NCI-H1417 treated with DMSO at 0.1 percent for 48 hours (cell line): ENCODE measurements around the gene TMEM37.

Experiments
- DNase-seq: peaks from one replicate; lab custom pipeline; 2025; lab: John Stamatoyannopoulos, UW

Gene TMEM37

GRCh38 chr2:119419065-119419464 lies 12.6 kb upstream of the TMEM37 start:
- no peak for DNase-seq

DNA sequence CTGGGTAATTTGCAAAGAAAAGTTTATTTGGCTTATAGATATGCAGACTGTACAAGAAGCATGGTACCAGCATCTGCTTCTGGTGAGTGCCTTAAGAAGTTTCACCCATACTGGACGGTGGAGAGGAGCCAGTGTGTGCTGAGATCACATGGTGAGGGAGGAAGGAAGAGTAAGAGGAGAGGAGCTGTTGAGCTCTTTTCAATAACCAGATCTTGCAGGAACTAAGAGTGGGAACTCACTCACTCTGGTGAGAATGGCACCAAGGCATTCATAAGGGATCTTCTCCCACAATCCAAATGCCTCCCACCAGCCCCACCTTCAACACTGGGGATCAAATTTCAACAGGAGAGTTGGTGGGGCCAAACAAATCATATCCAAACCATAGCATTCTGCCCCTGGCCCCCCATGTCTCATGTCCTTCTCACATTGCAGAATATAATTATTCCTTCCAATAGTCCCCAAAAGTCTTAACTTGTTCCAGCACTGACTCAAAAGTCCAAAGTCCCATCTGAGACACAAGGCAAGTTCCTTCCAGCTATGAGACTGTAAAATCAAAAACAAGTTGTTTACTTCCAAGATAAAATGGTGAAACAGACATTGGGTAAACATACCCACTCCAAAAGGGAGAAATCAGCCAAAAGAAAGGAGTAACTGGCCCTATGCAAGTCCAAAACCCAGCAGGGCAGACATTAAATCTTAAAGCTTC lies 11.7 kb upstream of the TMEM37 start:
- DNase-seq, result no peak

GRCh38 chr2:119421304-119421703 lies 10.3 kb upstream of the TMEM37 start:
- DNase-seq, result no peak

- DNase-seq, result no peak
These were observed 9.9 kb upstream of the TMEM37 start for GRCh38 chr2:119421741-119422140.

GRCh38 chr2:119422360-119423107 lies 9.1 kb upstream of the TMEM37 start:
- no peak for DNase-seq

GRCh38 chr2:119423108-119423444 lies 8.6 kb upstream of the TMEM37 start:
- DNase-seq, result no peak

GRCh38 chr2:119423811-119424210 lies 7.8 kb upstream of the TMEM37 start:
- no peak for DNase-seq

- no peak for DNase-seq
These were observed 7.2 kb upstream of the TMEM37 start for GRCh38 chr2:119424284-119425118.

- DNase-seq, result no peak
These were observed 6.6 kb upstream of the TMEM37 start for GRCh38 chr2:119425119-119425405.

GRCh38 chr2:119425620-119426395 lies 5.8 kb upstream of the TMEM37 start:
- DNase-seq, result no peak

DNA sequence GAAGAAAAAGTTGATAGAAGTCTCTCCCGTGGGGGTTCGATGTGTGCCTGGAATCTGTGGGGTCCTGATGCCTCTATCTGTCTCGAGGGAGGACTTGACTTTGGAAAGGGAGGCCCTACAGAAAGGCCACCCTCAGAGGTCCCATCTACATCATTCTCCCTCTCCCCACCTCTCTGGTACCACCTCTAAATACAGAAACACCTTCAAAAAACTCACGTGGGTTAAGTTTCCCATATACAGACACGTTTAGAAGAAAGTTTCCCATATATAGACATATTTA lies 5.3 kb upstream of the TMEM37 start:
- no peak for DNase-seq

DNA sequence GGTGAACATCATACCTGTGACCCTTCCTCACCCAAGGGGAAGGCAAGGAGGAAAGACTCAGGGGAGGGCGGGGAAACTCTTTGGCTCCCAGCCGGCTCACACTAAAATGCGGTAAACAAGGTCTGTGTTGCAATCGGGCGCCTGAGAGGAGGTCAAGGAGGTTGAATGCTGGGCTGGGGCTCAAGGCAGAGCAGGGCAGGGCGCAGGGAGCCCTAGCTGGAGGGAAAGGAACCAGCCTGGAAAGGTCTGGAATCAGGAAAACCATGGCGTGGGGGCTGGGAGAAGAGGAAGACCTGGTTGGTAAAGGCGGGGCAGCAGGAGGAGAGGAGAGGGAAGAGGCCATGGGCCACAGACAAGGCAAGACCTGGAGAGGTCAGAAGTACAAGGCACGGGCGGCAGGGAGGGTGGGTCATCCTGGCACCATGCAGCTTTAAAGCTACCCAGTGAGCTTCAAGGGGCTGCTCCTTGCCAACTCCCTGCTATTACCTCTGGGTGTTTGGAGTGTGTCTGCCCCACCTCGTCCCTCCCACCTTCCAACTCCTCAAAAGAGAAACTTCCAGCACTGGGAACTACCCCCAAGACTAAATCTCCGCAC lies 4.8 kb upstream of the TMEM37 start:
- no peak for DNase-seq

GRCh38 chr2:119427756-119428155 lies 3.9 kb upstream of the TMEM37 start:
- no peak for DNase-seq

DNA sequence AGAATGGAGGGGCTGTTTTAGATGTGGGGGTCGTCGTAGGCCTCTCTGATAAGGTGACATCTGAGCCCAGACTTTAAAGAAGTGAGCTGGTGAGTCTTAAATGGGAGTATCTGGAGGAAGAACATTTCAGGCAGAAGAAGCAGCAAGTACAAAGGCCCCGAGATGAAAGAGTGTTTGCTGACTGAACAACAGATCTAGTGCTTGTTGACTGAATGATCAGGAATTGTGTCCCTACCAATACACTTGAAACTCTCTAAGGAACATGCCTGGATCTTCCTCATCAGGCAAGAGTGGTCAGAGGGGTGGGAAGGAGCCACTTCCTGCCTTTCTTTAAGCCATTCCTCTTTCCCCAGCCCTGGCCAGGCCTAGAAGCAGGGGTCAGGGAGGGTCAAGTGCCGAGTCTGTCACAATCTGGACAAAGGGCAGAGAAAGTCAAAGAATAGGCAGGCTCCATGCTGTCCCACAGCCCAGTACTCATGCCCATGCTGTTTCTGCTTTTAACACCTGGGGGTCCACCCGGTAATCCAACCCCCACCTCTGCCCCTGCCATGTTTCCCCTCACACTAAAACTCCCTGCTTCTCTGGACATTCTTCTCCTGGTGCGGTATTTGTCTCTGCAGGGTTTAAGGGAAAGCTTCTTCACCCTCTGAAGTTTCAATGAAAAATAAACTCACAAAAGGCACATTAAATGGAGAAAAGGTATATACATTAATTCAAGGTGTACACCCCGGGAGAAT lies 3.0 kb upstream of the TMEM37 start:
- no peak for DNase-seq

DNA sequence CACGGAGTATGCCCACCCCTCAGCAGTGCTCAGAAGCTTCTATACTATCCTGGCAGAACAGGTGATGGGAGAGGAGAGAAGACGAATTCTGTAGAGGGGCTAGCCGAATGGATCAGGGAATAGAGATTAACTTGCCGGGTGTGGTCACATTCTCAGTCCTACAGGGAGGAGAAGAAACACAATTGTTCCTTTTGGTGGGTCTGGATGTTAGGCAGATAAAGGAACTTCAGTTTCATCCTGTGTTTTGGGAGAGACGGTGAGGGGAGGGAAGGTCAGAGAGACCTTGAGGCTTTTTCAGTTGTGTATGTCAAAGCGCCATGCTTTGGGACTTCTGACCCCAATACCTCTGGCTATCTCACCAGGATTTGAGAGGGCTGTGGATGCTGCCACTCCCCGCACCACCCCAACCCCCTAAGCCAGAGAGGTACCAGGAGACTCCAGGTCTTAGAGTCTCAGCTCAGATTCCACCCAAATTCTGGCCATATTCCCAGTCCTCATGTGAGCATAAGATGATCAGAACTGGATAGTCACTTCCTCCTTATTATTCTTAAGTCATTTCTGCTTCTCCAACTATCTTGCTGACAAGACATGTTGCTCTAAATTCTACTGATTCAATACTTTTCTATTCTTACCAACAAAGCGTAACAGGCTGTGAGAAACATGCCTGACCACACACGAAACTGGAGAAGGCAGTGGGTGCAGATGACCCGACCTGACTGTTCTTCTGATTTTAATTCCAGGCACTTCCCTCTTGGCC lies 2.3 kb upstream of the TMEM37 start:
- DNase-seq, result no peak

- DNase-seq, result no peak
These were observed 1.6 kb upstream of the TMEM37 start for GRCh38 chr2:119430023-119430498.

- DNase-seq, result no peak
These were observed 559 bp downstream of the TMEM37 start for GRCh38 chr2:119431976-119432850.

- DNase-seq, result no peak
These were observed 1.3 kb downstream of the TMEM37 start for GRCh38 chr2:119432851-119433522.
